HG03378 (cell line): ENCODE measurements around the gene NLGN3.
A peak's percentile ranks its signal among the peaks of the same experiment; 100 is the strongest.
"Not testable (repeated sequence)": the region's sequence is repeated elsewhere in the genome, so short reads cannot be mapped to it uniquely, and the experiment has no call there.

Experiments used
- ATAC-seq: cut with Tn5 transposase; IDR thresholded peaks from one replicate; pipeline ENCODE4 v1.9.1; 2021; ENCODE audit warnings: mild to moderate bottlenecking, moderate library complexity; ENCODE audit not compliant: unreplicated experiment

Gene NLGN3

GRCh38 chrX:71169586-71169985 is 24.9 kb downstream of the NLGN3 start:
- no peak for ATAC-seq

- ATAC-seq, result no peak
These were observed 26.0 kb downstream of the NLGN3 start for GRCh38 chrX:71170660-71171059.

GRCh38 chrX:71171110-71171801 is 26.6 kb downstream of the NLGN3 start:
- no peak for ATAC-seq

GRCh38 chrX:71173440-71173839 is 28.8 kb downstream of the NLGN3 start:
- no peak for ATAC-seq

- ATAC-seq, result no peak
These were observed 30.2 kb downstream of the NLGN3 start for GRCh38 chrX:71174795-71175194.

GRCh38 chrX:71175531-71175930 is 30.9 kb downstream of the NLGN3 start:
- no peak for ATAC-seq

- no peak for ATAC-seq
These were observed 32.7 kb downstream of the NLGN3 start for GRCh38 chrX:71177327-71177726.

GRCh38 chrX:71178908-71179307 is 34.3 kb downstream of the NLGN3 start:
- no peak for ATAC-seq

GRCh38 chrX:71180579-71181265 is 36.1 kb downstream of the NLGN3 start:
- ATAC-seq, result not testable (repeated sequence)

- no peak for ATAC-seq
These were observed 36.9 kb downstream of the NLGN3 start for GRCh38 chrX:71181558-71181909.

GRCh38 chrX:71181910-71182799 is 37.5 kb downstream of the NLGN3 start:
- peak; percentile 82 for ATAC-seq

GRCh38 chrX:71182871-71183270 is 38.2 kb downstream of the NLGN3 start:
- ATAC-seq, result no peak

GRCh38 chrX:71183341-71183740 is 38.7 kb downstream of the NLGN3 start:
- no peak for ATAC-seq

- ATAC-seq, result no peak
These were observed 39.5 kb downstream of the NLGN3 start for GRCh38 chrX:71184092-71184491.

GRCh38 chrX:71184803-71185495 is 40.3 kb downstream of the NLGN3 start:
- no peak for ATAC-seq

GRCh38 chrX:71191248-71191647 is 46.6 kb downstream of the NLGN3 start:
- no peak for ATAC-seq

- ATAC-seq, result no peak
These were observed 51.5 kb downstream of the NLGN3 start for GRCh38 chrX:71195964-71196649.

GRCh38 chrX:71198066-71198465 is 53.4 kb downstream of the NLGN3 start:
- ATAC-seq, result peak; percentile 67

GRCh38 chrX:71199252-71200008 is 54.8 kb downstream of the NLGN3 start:
- ATAC-seq, result no peak

GRCh38 chrX:71210816-71211215 is 66.2 kb downstream of the NLGN3 start:
- no peak for ATAC-seq
